ENCODE results near the gene CPLANE1. TPM values are rescaled to one million over a fixed set of nuclear protein-coding genes. Genes with fewer than 3 reads are reported as not detected.

The CPLANE1 gene
- total RNA-seq, 4 donors from 2014 or later, result 14.0 to 65.2 (median 21.3) TPM

- DNase-seq, result no peak
- Histone ChIP-seq H3K27me3 (no peaks in the 10 kb centered on the region), H3K9me3 (no peaks in the 10 kb centered on the region), H3K4me3 (no peak overlapping the region), H3K27ac (no peak overlapping the region), H3K36me3 (peaks cover 0 to 34% (median 0%) of the 10 kb centered on the region in 3 donors), H3K4me1 (no peaks in the 10 kb centered on the region)
- TF ChIP-seq POLR2A (IDR thresholded peaks at IDR 0.05), result no peak
- TF ChIP-seq, protein P1, sequence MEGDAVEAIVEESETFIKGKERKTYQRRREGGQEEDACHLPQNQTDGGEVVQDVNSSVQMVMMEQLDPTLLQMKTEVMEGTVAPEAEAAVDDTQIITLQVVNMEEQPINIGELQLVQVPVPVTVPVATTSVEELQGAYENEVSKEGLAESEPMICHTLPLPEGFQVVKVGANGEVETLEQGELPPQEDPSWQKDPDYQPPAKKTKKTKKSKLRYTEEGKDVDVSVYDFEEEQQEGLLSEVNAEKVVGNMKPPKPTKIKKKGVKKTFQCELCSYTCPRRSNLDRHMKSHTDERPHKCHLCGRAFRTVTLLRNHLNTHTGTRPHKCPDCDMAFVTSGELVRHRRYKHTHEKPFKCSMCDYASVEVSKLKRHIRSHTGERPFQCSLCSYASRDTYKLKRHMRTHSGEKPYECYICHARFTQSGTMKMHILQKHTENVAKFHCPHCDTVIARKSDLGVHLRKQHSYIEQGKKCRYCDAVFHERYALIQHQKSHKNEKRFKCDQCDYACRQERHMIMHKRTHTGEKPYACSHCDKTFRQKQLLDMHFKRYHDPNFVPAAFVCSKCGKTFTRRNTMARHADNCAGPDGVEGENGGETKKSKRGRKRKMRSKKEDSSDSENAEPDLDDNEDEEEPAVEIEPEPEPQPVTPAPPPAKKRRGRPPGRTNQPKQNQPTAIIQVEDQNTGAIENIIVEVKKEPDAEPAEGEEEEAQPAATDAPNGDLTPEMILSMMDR (IDR thresholded peaks at IDR 0.05), result no peak
Measured at GRCh38 chr5:37190592-37190991, 58.6 kb downstream of the CPLANE1 start.

GRCh38 chr5:37189355-37189754 lies 59.8 kb downstream of the CPLANE1 start:
- TF ChIP-seq, protein P1 (IDR thresholded peaks at IDR 0.05), result no peak
- no peak for TF ChIP-seq POLR2A (IDR thresholded peaks at IDR 0.05)
- no peaks in the 10 kb centered on the region for H3K4me1 ChIP-seq
- DNase-seq, result no peak
- no peak overlapping the region for H3K4me3 ChIP-seq
- H3K27me3 ChIP-seq, result no peaks in the 10 kb centered on the region
- no peaks in the 10 kb centered on the region for H3K9me3 ChIP-seq
- H3K36me3 ChIP-seq, result peaks cover 0 to 31% (median 0%) of the 10 kb centered on the region in 3 donors
- no peak overlapping the region for H3K27ac ChIP-seq

- Histone ChIP-seq H3K27ac (no peak overlapping the region), H3K27me3 (no peaks in the 10 kb centered on the region), H3K4me3 (no peak overlapping the region), H3K36me3 (peaks cover 0 to 30% (median 0%) of the 10 kb centered on the region in 3 donors), H3K4me1 (no peaks in the 10 kb centered on the region), H3K9me3 (no peaks in the 10 kb centered on the region)
- no peak for TF ChIP-seq POLR2A (IDR thresholded peaks at IDR 0.05)
- DNase-seq, result no peak
Measured at GRCh38 chr5:37187465-37187977, 61.7 kb downstream of the CPLANE1 start.

- Histone ChIP-seq H3K27me3 (no peaks in the 10 kb centered on the region), H3K4me1 (no peaks in the 10 kb centered on the region), H3K36me3 (peaks cover 0 to 19% (median 0%) of the 10 kb centered on the region in 3 donors), H3K9me3 (no peaks in the 10 kb centered on the region), H3K4me3 (no peak overlapping the region), H3K27ac (no peak overlapping the region)
- DNase-seq, result no peak
- TF ChIP-seq, protein P1 (IDR thresholded peaks at IDR 0.05), result no peak
- no peak for TF ChIP-seq POLR2A (IDR thresholded peaks at IDR 0.05)
Measured at GRCh38 chr5:37184748-37185364, 64.3 kb downstream of the CPLANE1 start.

- Histone ChIP-seq H3K27ac (no peak overlapping the region), H3K9me3 (no peaks in the 10 kb centered on the region), H3K4me1 (no peaks in the 10 kb centered on the region), H3K36me3 (peaks cover 0 to 23% (median 0%) of the 10 kb centered on the region in 3 donors), H3K4me3 (no peak overlapping the region), H3K27me3 (no peaks in the 10 kb centered on the region)
- DNase-seq, result no peak
- TF ChIP-seq, protein P1 (IDR thresholded peaks at IDR 0.05), result no peak
- TF ChIP-seq POLR2A (IDR thresholded peaks at IDR 0.05), result no peak
Measured at GRCh38 chr5:37182667-37183066, 66.5 kb downstream of the CPLANE1 start.

- Histone ChIP-seq H3K9me3 (no peaks in the 10 kb centered on the region), H3K27me3 (no peaks in the 10 kb centered on the region), H3K4me3 (no peak overlapping the region), H3K27ac (no peak overlapping the region), H3K36me3 (peaks cover 0 to 66% (median 0%) of the 10 kb centered on the region in 3 donors), H3K4me1 (no peaks in the 10 kb centered on the region)
- TF ChIP-seq, protein P1 (IDR thresholded peaks at IDR 0.05), result no peak
- TF ChIP-seq POLR2A (IDR thresholded peaks at IDR 0.05), result no peak
- no peak for DNase-seq
Measured at GRCh38 chr5:37174928-37175327, 74.2 kb downstream of the CPLANE1 start.
